Lower leg skin (tissue), 4 donors: Measurements from ENCODE around the gene ARHGEF11. TPM values are rescaled to one million over a fixed set of nuclear protein-coding genes. Genes with fewer than 3 reads are reported as not detected.

Experiments used
- DNase-seq, 2 donors: peaks; one replicate each; pipeline ENCODE4 v3.0.0-alpha.2; 2019; ENCODE audit warnings: low spot score in 2 of 2
- H3K4me3 ChIP-seq: fragments of 200-600 bp; sonication (generic); 2 replicates; pipeline ENCODE4 v1.5.1; 2017; ENCODE audit warnings: mild to moderate bottlenecking, low read depth; ENCODE audit not compliant: poor library complexity, severe bottlenecking
- POLR2A ChIP-seq, 2 donors: fragments of 450-650 bp; IDR thresholded peaks; one replicate each; pipeline ENCODE4 v1.6.1; 2016 to 2017; ENCODE audit warnings: antibody characterized with exemption in 2 of 2, mild to moderate bottlenecking in 1 of 2, moderate library complexity in 1 of 2
- WGBS, 2 donors: methylation state at CpG; one replicate each; pipeline ENCODE4 v1.1.5; 2018; 5-methylcytosine and 5-hydroxymethylcytosine counted together
- intact Hi-C: fragments of 100-400 bp; cut with DNase I; formaldehyde crosslinking; loops from one replicate; pipeline ENCODE4 v1.15.0; 2023; ENCODE audit warnings: low total_unique reads
- total RNA-seq, 4 donors: library from RNA; depleted of rRNA; stranded (reverse); fragments of >200 nt; gene quantifications; one replicate each; pipeline ENCODE4 v1.1.0, GENCODE V29; 2016
- TF ChIP-seq, protein P1 (sequence below), 3 donors: fragments of 450-650 bp; IDR thresholded peaks; one replicate each; pipeline ENCODE4 v1.5.1; 2016; ENCODE audit warnings: antibody characterized with exemption in 3 of 3, mild to moderate bottlenecking in 3 of 3, moderate library complexity in 2 of 3

The ARHGEF11 gene
- total RNA-seq, 4 donors from 2014 or later, result 16.3 to 30.9 (median 27.3) TPM

GRCh38 chr1:156898161-156898566 lies 147.4 kb downstream of the ARHGEF11 start:
- no peak overlapping the region for H3K4me3 ChIP-seq
- no peak for TF ChIP-seq POLR2A (IDR thresholded peaks at IDR 0.05)
- TF ChIP-seq, protein P1, sequence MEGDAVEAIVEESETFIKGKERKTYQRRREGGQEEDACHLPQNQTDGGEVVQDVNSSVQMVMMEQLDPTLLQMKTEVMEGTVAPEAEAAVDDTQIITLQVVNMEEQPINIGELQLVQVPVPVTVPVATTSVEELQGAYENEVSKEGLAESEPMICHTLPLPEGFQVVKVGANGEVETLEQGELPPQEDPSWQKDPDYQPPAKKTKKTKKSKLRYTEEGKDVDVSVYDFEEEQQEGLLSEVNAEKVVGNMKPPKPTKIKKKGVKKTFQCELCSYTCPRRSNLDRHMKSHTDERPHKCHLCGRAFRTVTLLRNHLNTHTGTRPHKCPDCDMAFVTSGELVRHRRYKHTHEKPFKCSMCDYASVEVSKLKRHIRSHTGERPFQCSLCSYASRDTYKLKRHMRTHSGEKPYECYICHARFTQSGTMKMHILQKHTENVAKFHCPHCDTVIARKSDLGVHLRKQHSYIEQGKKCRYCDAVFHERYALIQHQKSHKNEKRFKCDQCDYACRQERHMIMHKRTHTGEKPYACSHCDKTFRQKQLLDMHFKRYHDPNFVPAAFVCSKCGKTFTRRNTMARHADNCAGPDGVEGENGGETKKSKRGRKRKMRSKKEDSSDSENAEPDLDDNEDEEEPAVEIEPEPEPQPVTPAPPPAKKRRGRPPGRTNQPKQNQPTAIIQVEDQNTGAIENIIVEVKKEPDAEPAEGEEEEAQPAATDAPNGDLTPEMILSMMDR (IDR thresholded peaks at IDR 0.05), result no peak
- intact Hi-C loops, result no loop called here
- no peak for DNase-seq
- 59% methylated on average over 12 to 13 of the region's 13 CpGs for WGBS, 2 donors

GRCh38 chr1:156897078-156897825 lies 148.3 kb downstream of the ARHGEF11 start:
- DNase-seq, result no peak
- intact Hi-C loops, result no loop called here
- WGBS, 2 donors, result 73 to 79% methylated on average over 14 of the region's 14 CpGs
- TF ChIP-seq, protein P1 (IDR thresholded peaks at IDR 0.05), result no peak
- no peak for TF ChIP-seq POLR2A (IDR thresholded peaks at IDR 0.05)
- no peak overlapping the region for H3K4me3 ChIP-seq

DNA sequence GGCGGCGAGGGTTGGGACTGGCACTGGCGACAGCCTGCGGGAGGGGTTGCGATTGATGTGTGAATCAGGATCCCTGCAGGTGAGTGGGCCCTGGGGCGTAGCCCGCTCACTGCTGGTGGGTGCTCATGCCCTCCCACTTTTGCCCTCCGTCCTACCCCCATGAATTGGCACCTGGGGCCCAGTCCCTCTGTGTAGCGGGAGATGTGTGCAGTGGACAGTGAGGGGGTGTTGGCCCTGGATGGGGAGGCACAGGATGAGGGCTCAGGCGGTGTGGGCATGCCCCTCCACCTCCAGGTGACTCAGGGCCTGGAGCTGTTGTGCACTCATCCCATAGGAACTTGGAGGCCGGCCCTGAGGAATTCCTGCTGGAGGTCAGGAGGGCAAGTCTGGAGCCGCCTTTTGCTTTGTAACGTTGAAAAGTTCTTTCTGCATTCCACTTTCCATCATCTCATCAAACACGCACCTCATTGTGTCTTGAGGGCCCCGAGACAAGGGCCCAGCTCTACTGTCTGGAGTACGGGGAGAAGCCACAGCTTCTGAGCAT lies 149.0 kb downstream of the ARHGEF11 start:
- WGBS, 2 donors, result 72 to 74% methylated on average over 16 of the region's 16 CpGs
- no peak for DNase-seq
- H3K4me3 ChIP-seq, result no peak overlapping the region
- TF ChIP-seq, protein P1 (IDR thresholded peaks at IDR 0.05), result no peak
- no peak for TF ChIP-seq POLR2A (IDR thresholded peaks at IDR 0.05)
- intact Hi-C loops, result no loop called here

GRCh38 chr1:156895927-156896326 lies 149.6 kb downstream of the ARHGEF11 start:
- intact Hi-C loops, result no loop called here
- WGBS, 2 donors, result 91% methylated on average over 6 of the region's 6 CpGs
- no peak for TF ChIP-seq POLR2A (IDR thresholded peaks at IDR 0.05)
- TF ChIP-seq, protein P1 (IDR thresholded peaks at IDR 0.05), result no peak
- DNase-seq, result no peak
- H3K4me3 ChIP-seq, result no peak overlapping the region

DNA sequence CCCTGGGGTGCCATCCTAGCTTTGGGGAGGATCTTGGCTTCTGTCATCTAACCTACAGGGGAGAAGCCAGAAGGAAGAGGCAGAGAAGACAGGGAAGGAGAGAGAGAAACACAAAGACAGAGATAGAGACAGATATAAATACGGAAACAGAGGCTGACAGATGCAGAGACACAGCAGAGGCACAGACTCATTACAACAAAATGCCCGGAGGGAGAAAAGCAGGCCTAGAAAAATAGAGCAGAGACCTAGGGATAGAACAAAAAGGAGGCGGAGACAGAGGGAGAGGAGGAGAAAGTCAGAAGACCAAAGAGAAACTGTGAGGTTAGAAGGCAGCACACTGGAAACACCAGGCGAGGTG lies 150.1 kb downstream of the ARHGEF11 start:
- H3K4me3 ChIP-seq, result no peak overlapping the region
- intact Hi-C loops, result no loop called here
- WGBS, 2 donors, result 69 to 72% methylated on average over 4 of the region's 4 CpGs
- TF ChIP-seq, protein P1 (IDR thresholded peaks at IDR 0.05), result no peak
- TF ChIP-seq POLR2A (IDR thresholded peaks at IDR 0.05), result no peak
- no peak for DNase-seq
